GM21528 (cell line): Measurements from ENCODE around the gene ITK.
"Not testable (repeated sequence)": the region's sequence is repeated elsewhere in the genome, so short reads cannot be mapped to it uniquely, and the experiment has no call there.

ENCODE experiments used
- ATAC-seq: cut with Tn5 transposase; IDR thresholded peaks from one replicate; pipeline ENCODE4 v1.9.1; 2021; ENCODE audit warnings: mild to moderate bottlenecking, moderate library complexity; ENCODE audit not compliant: unreplicated experiment, low FRiP score

ITK gene

GRCh38 chr5:157166214-157167213 lies 14.1 kb upstream of the ITK start, which contains the start of gene GARIN3:
Gene GARIN3 (minus strand): TSS chr5:157166264. CDS start chr5:157166168, 96 bp downstream.
- no peak for ATAC-seq

- ATAC-seq = no peak
Observed at GRCh38 chr5:157167214-157167621, 13.4 kb upstream of the ITK start.

GRCh38 chr5:157168286-157168685 lies 12.4 kb upstream of the ITK start:
- ATAC-seq = no peak

GRCh38 chr5:157172403-157172802 lies 8.2 kb upstream of the ITK start:
- peak; percentile 99 for ATAC-seq

GRCh38 chr5:157175071-157175612 lies 5.5 kb upstream of the ITK start:
- ATAC-seq = no peak

GRCh38 chr5:157177953-157178352 lies 2.7 kb upstream of the ITK start:
- ATAC-seq = no peak

- ATAC-seq = no peak
Observed at GRCh38 chr5:157178966-157179365, 1.7 kb upstream of the ITK start.

- ATAC-seq = no peak
Observed at GRCh38 chr5:157182143-157182757, 1.6 kb downstream of the ITK start.

GRCh38 chr5:157184117-157184670 lies 3.6 kb downstream of the ITK start:
- ATAC-seq = no peak

- ATAC-seq = not testable (repeated sequence)
Observed at GRCh38 chr5:157185122-157185521, 4.5 kb downstream of the ITK start.

- ATAC-seq = no peak
Observed at GRCh38 chr5:157186309-157187045, 5.8 kb downstream of the ITK start.

GRCh38 chr5:157187046-157187754 lies 6.6 kb downstream of the ITK start:
- no peak for ATAC-seq

- ATAC-seq = no peak
Observed at GRCh38 chr5:157188270-157188669, 7.6 kb downstream of the ITK start.

- ATAC-seq = no peak
Observed at GRCh38 chr5:157189223-157189622, 8.6 kb downstream of the ITK start.

- ATAC-seq = no peak
Observed at GRCh38 chr5:157193699-157194424, 13.2 kb downstream of the ITK start.

- ATAC-seq = no peak
Observed at GRCh38 chr5:157196045-157196444, 15.4 kb downstream of the ITK start.

GRCh38 chr5:157197086-157197485 lies 16.4 kb downstream of the ITK start:
- no peak for ATAC-seq

GRCh38 chr5:157198277-157198986 lies 17.8 kb downstream of the ITK start:
- ATAC-seq = no peak
